ENCODE data around the gene HTR3E. TPM values are rescaled to one million over a fixed set of nuclear protein-coding genes. Genes with fewer than 3 reads are reported as not detected.

HTR3E gene
- total RNA-seq, 4 donors from 2014 or later: 1.2 TPM; not detected in 3

DNA sequence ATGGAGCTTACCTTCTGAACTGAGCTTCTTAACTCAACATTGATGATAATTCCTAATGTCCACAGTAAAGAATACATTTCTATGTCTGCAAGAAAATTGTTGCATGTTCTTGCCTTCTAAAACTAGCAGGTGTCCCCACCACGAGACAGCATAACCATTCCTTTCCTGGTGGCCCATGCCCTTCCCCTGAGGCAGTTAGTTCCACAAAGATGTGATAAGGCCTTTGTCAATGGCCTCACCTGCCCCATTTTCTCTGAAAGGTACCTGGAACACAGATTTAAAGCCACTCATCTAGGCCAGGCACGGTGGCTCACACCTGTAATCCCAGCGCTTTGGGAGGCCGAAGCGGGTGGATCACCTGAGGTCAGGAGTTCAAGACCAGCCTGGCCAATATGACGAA is 21.0 kb upstream of the HTR3E start:
- no peak overlapping the region for H3K27ac ChIP-seq
- H3K27me3 ChIP-seq: no peaks in the 10 kb centered on the region
- DNase-seq: no peak
- H3K36me3 ChIP-seq: no peaks in the 10 kb centered on the region
- H3K4me3 ChIP-seq: no peak overlapping the region
- TF ChIP-seq, protein P1, sequence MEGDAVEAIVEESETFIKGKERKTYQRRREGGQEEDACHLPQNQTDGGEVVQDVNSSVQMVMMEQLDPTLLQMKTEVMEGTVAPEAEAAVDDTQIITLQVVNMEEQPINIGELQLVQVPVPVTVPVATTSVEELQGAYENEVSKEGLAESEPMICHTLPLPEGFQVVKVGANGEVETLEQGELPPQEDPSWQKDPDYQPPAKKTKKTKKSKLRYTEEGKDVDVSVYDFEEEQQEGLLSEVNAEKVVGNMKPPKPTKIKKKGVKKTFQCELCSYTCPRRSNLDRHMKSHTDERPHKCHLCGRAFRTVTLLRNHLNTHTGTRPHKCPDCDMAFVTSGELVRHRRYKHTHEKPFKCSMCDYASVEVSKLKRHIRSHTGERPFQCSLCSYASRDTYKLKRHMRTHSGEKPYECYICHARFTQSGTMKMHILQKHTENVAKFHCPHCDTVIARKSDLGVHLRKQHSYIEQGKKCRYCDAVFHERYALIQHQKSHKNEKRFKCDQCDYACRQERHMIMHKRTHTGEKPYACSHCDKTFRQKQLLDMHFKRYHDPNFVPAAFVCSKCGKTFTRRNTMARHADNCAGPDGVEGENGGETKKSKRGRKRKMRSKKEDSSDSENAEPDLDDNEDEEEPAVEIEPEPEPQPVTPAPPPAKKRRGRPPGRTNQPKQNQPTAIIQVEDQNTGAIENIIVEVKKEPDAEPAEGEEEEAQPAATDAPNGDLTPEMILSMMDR (IDR thresholded peaks at IDR 0.05): no peak
- no peak for TF ChIP-seq POLR2A (IDR thresholded peaks at IDR 0.05)
- no peaks in the 10 kb centered on the region for H3K9me3 ChIP-seq
- H3K4me1 ChIP-seq: no peaks in the 10 kb centered on the region

DNA sequence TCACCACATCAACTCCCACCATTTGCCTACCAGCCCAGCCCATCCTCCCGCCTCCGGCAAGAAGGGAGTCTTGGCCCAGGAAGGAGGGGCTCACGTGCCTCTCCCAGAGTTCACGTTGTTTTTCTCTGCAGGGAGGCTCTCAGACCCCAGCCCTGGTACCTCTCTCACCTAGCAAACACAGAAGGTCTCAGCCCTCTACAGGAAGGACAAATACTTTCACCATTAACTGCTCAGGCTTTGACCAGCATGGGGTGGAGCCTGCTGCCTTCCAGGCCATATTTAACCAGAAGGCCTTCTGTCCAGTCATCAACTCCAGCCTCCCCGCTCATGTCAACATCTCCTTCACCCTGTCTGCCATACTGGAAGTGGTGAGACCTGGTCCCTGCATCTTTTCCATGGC is 19.0 kb upstream of the HTR3E start:
- Histone ChIP-seq H3K27me3 (no peaks in the 10 kb centered on the region), H3K9me3 (no peaks in the 10 kb centered on the region), H3K4me3 (no peak overlapping the region), H3K36me3 (no peaks in the 10 kb centered on the region), H3K27ac (no peak overlapping the region), H3K4me1 (no peaks in the 10 kb centered on the region)
- no peak for DNase-seq
- TF ChIP-seq POLR2A (IDR thresholded peaks at IDR 0.05): no peak
- TF ChIP-seq, protein P1 (IDR thresholded peaks at IDR 0.05): no peak

DNA sequence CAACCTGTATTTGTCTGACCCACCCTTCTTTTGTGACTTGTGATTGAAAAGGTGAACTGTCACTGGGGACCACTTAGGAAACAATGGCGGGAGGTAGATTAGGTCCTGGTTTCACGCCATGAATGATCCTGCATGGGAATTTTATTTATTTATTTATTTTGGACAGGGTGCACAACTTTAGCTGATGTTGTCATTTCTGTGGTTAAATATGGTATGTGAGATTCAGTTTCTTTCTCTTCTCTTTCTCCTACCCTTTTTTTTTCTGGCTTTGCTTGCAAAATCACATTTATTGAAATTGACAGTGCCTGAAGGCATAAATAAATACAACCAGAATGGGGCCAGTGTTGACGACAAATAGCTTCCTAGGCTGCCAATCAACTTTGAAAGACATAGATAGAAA is 18.0 kb upstream of the HTR3E start:
- no peak for DNase-seq
- no peak overlapping the region for H3K27ac ChIP-seq
- no peaks in the 10 kb centered on the region for H3K36me3 ChIP-seq
- H3K9me3 ChIP-seq: no peaks in the 10 kb centered on the region
- no peaks in the 10 kb centered on the region for H3K27me3 ChIP-seq
- H3K4me3 ChIP-seq: no peak overlapping the region
- no peak for TF ChIP-seq POLR2A (IDR thresholded peaks at IDR 0.05)
- TF ChIP-seq, protein P1 (IDR thresholded peaks at IDR 0.05): no peak
- H3K4me1 ChIP-seq: no peaks in the 10 kb centered on the region

DNA sequence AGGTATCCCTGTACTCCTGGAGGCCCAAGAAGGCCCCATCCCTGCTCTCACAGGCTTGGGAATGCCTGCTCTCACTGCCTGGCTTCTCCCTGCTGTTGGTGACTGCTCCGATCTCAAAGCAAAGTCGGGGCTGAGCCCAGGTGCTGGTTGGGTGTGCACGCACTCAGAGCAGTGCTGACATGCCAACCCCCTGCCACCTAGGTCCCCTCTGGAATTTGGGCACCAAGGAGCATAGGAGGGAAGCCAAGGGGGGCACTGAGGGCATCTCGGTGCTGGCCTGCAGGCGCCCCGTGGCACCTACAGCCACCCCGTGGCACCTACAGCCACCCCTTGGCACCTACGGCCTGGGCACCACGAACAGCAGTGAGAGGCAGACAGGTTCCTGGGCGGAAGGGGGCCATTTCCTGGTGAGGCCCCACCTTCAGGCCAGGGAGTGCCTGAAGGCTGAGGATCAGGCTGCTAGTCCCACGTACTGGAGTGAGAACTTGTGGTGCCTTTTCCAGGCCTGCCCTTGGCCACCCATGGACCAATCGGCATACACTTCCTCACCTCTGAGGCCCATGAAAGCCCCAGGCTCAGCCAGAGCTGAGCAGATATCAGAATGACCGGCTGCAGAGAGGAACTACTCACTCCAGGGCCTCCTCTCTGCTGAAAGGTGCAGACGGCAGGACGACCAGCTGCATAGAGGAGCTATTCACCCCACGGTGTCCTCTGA is 15.6 kb upstream of the HTR3E start:
- H3K27ac ChIP-seq: no peak overlapping the region
- TF ChIP-seq, protein P1 (IDR thresholded peaks at IDR 0.05): no peak
- no peak for TF ChIP-seq POLR2A (IDR thresholded peaks at IDR 0.05)
- H3K36me3 ChIP-seq: no peaks in the 10 kb centered on the region
- no peaks in the 10 kb centered on the region for H3K27me3 ChIP-seq
- DNase-seq: no peak
- no peak overlapping the region for H3K4me3 ChIP-seq
- H3K9me3 ChIP-seq: no peaks in the 10 kb centered on the region
- H3K4me1 ChIP-seq: no peaks in the 10 kb centered on the region

DNA sequence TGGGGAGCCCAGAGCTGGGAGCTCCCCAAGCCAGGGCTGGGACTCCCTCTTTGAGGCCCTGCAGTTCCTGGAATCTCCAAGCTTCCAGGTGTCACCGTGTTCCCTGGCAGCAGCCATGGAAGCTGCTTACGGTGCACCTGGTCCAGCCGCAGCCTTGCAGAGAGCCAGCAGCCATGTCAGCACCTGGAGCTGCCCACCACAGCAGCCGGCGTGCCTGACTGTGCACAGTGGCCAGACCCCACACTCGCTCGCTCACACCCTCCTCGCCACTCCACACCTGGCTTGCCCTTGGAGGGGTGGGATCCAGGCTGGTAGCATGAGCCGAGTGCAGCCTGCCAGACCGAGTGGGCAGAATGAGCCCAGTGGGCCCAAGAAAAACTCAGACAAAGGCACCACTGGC is 14.8 kb upstream of the HTR3E start:
- no peak for DNase-seq
- no peaks in the 10 kb centered on the region for H3K9me3 ChIP-seq
- no peak overlapping the region for H3K27ac ChIP-seq
- no peaks in the 10 kb centered on the region for H3K36me3 ChIP-seq
- TF ChIP-seq POLR2A (IDR thresholded peaks at IDR 0.05): no peak
- TF ChIP-seq, protein P1 (IDR thresholded peaks at IDR 0.05): no peak
- no peaks in the 10 kb centered on the region for H3K4me1 ChIP-seq
- H3K4me3 ChIP-seq: no peak overlapping the region
- no peaks in the 10 kb centered on the region for H3K27me3 ChIP-seq

DNA sequence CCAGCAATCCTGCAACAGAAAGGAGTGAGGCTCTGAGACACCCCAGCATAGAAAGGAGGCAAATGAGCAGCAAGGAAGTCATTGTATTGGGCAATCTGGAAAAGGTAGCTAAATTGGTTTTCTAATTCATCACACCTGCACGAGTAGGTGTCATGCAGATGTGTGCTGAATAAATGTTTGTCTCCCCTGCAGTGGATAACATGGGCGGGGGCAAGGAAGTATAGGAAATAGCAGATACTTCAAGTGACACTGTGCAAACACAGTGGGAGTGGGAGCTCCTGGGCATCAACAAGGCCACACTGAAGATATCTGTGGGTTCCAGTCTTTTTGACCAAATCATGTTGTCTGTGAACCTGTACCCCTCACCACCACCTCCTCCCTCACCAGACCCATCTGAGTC is 14.4 kb upstream of the HTR3E start:
- H3K27me3 ChIP-seq: no peaks in the 10 kb centered on the region
- H3K36me3 ChIP-seq: no peaks in the 10 kb centered on the region
- H3K4me3 ChIP-seq: no peak overlapping the region
- H3K9me3 ChIP-seq: no peaks in the 10 kb centered on the region
- no peak for DNase-seq
- H3K4me1 ChIP-seq: no peaks in the 10 kb centered on the region
- no peak overlapping the region for H3K27ac ChIP-seq
- TF ChIP-seq, protein P1 (IDR thresholded peaks at IDR 0.05): no peak
- TF ChIP-seq POLR2A (IDR thresholded peaks at IDR 0.05): no peak

Data from Peyer's patch (tissue), 4 donors.